Astrocyte (in vitro differentiated cells and primary cell): ENCODE measurements around the gene METTL23. TPM values are rescaled to one million over a fixed set of nuclear protein-coding genes. Genes with fewer than 3 reads are reported as not detected.
A peak's percentile ranks its signal among the peaks of the same experiment; 100 is the strongest.
"Not testable (repeated sequence)": the region's sequence is repeated elsewhere in the genome, so short reads cannot be mapped to it uniquely, and the experiment has no call there.

Experiments
- DNase-seq: peaks from one replicate; pipeline ENCODE4 v3.0.0-alpha.2; 2010; ENCODE audit warnings: low read depth
- FAIRE-seq: peaks from 2 replicates; lab custom pipeline; 2011; peaks lifted over from hg19 to GRCh38; lab: Jason Lieb, UNC
- H2AFZ ChIP-seq: 2 replicates; pipeline ENCODE4 v1.6.0; 2012; ENCODE audit warnings: low read depth, low read length, inconsistent platforms
- H3K27ac ChIP-seq: 2 replicates; pipeline ENCODE4 v1.5.1; 2011; ENCODE audit warnings: low read depth, low read length, inconsistent platforms
- H3K27me3 ChIP-seq: 2 replicates; pipeline ENCODE4 v1.6.0; 2011; ENCODE audit warnings: low read length, inconsistent platforms; ENCODE audit not compliant: insufficient read depth
- H3K36me3 ChIP-seq: 2 replicates; pipeline ENCODE4 v1.5.1; 2011; ENCODE audit warnings: low read length, inconsistent platforms; ENCODE audit not compliant: insufficient read depth
- H3K4me1 ChIP-seq: 2 replicates; pipeline ENCODE4 v1.5.1; 2011; ENCODE audit warnings: low read length, inconsistent platforms; ENCODE audit not compliant: insufficient read depth
- H3K4me2 ChIP-seq: 2 replicates; pipeline ENCODE4 v1.6.0; 2012; ENCODE audit warnings: low read length, inconsistent platforms
- H3K4me3 ChIP-seq: 2 replicates; pipeline ENCODE4 v1.5.1; 2011; ENCODE audit warnings: low read depth, mild to moderate bottlenecking, low read length, inconsistent platforms; ENCODE audit not compliant: insufficient read depth
- H3K79me2 ChIP-seq: 2 replicates; pipeline ENCODE4 v1.6.0; 2012; ENCODE audit warnings: mild to moderate bottlenecking, low read length, inconsistent platforms; ENCODE audit not compliant: insufficient read depth
- H3K9ac ChIP-seq: 2 replicates; pipeline ENCODE4 v1.6.0; 2012; ENCODE audit warnings: mild to moderate bottlenecking, low read length, inconsistent platforms
- H3K9me3 ChIP-seq: 2 replicates; pipeline ENCODE4 v1.5.1; 2012; ENCODE audit warnings: low read depth, mild to moderate bottlenecking, low read length, inconsistent platforms; ENCODE audit not compliant: insufficient read depth
- H4K20me1 ChIP-seq: 2 replicates; pipeline ENCODE4 v1.6.0; 2012; ENCODE audit warnings: low read length, inconsistent platforms; ENCODE audit not compliant: insufficient read depth
- H3K27ac Mint-ChIP-seq: one replicate; pipeline ENCODE4 v1.8.0; 2021; ENCODE audit warnings: mild to moderate bottlenecking, mixed read lengths; ENCODE audit not compliant: unreplicated experiment
- H3K27me3 Mint-ChIP-seq: one replicate; pipeline ENCODE4 v1.8.0; 2021; ENCODE audit warnings: low read depth, mixed read lengths; ENCODE audit not compliant: unreplicated experiment
- H3K36me3 Mint-ChIP-seq: one replicate; pipeline ENCODE4 v1.8.0; 2021; ENCODE audit warnings: low read depth, mixed read lengths; ENCODE audit not compliant: unreplicated experiment
- H3K4me1 Mint-ChIP-seq: one replicate; pipeline ENCODE4 v1.8.0; 2021; ENCODE audit warnings: low read depth, mixed read lengths; ENCODE audit not compliant: unreplicated experiment
- H3K4me3 Mint-ChIP-seq: one replicate; pipeline ENCODE4 v1.8.0; 2021; ENCODE audit warnings: mild to moderate bottlenecking, moderate library complexity, mixed read lengths; ENCODE audit not compliant: unreplicated experiment
- H3K9me3 Mint-ChIP-seq: one replicate; pipeline ENCODE4 v1.8.0; 2021; ENCODE audit warnings: mild to moderate bottlenecking, mixed read lengths; ENCODE audit not compliant: unreplicated experiment
- EZH2 ChIP-seq: IDR thresholded peaks from 2 replicates; pipeline ENCODE4 v1.6.1; 2012; ENCODE audit warnings: mild to moderate bottlenecking, low read length, inconsistent platforms; ENCODE audit not compliant: insufficient read depth
- total RNA-seq: library from RNA; stranded (reverse); gene quantifications from 2 replicates; pipeline ENCODE4 v1.2.1, GENCODE V29; 2021
- TF ChIP-seq, protein P1 (sequence below): IDR thresholded peaks from 2 replicates; pipeline ENCODE4 v1.5.1; 2011; ENCODE audit warnings: low read depth, mild to moderate bottlenecking, inconsistent platforms, low read length, moderate library complexity; ENCODE audit not compliant: insufficient read depth

The METTL23 gene
- total RNA-seq, 1 donor from 2014 or later: 24.3 TPM

DNA sequence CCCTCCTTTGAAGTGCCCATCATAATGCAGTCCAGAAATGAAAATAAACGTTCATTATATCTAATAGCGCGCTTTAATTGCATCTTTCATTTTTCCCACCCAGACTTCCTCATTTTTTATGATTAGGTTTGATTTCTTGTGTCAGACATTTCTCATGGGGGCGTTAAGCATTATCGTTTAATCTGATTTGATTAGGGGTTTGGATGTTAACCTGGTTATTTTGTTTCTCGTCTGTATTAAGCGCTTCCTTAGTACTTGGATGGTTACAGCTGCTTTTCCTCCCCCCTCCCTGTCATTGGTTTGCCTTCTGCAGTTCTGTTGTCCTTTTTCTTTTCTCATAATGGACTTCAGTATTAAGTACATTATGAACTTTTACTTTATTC, 11.8 kb downstream of the METTL23 start:
- H3K36me3 Mint-ChIP-seq: peaks cover 12% of the 10 kb centered on the region
- peak overlapping the region; percentile 93 for H3K4me3 Mint-ChIP-seq
- peaks cover 24% of the 10 kb centered on the region for H3K4me1 ChIP-seq
- H3K4me1 Mint-ChIP-seq: peaks cover 14% of the 10 kb centered on the region
- H3K9me3 Mint-ChIP-seq: no peaks in the 10 kb centered on the region
- H3K27me3 Mint-ChIP-seq: no peaks in the 10 kb centered on the region
- H3K9me3 ChIP-seq: no peaks in the 10 kb centered on the region
- TF ChIP-seq EZH2: no peak
- TF ChIP-seq, protein P1, sequence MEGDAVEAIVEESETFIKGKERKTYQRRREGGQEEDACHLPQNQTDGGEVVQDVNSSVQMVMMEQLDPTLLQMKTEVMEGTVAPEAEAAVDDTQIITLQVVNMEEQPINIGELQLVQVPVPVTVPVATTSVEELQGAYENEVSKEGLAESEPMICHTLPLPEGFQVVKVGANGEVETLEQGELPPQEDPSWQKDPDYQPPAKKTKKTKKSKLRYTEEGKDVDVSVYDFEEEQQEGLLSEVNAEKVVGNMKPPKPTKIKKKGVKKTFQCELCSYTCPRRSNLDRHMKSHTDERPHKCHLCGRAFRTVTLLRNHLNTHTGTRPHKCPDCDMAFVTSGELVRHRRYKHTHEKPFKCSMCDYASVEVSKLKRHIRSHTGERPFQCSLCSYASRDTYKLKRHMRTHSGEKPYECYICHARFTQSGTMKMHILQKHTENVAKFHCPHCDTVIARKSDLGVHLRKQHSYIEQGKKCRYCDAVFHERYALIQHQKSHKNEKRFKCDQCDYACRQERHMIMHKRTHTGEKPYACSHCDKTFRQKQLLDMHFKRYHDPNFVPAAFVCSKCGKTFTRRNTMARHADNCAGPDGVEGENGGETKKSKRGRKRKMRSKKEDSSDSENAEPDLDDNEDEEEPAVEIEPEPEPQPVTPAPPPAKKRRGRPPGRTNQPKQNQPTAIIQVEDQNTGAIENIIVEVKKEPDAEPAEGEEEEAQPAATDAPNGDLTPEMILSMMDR: no peak
- H3K27ac Mint-ChIP-seq: peak overlapping the region; percentile 43
- DNase-seq (no peak), FAIRE-seq (no peak)
- H3K4me3 ChIP-seq: peak overlapping the region; percentile 78
- H3K27ac ChIP-seq: peak overlapping the region; percentile 98
- peak overlapping the region; percentile 90 for H3K4me2 ChIP-seq
- H2AFZ ChIP-seq: peak overlapping the region; percentile 38
- H4K20me1 ChIP-seq: peaks cover 28% of the 10 kb centered on the region
- H3K79me2 ChIP-seq: peaks cover 58% of the 10 kb centered on the region
- peaks cover 26% of the 10 kb centered on the region for H3K36me3 ChIP-seq
- H3K27me3 ChIP-seq: no peaks in the 10 kb centered on the region
- H3K9ac ChIP-seq: peak overlapping the region; percentile 94

DNA sequence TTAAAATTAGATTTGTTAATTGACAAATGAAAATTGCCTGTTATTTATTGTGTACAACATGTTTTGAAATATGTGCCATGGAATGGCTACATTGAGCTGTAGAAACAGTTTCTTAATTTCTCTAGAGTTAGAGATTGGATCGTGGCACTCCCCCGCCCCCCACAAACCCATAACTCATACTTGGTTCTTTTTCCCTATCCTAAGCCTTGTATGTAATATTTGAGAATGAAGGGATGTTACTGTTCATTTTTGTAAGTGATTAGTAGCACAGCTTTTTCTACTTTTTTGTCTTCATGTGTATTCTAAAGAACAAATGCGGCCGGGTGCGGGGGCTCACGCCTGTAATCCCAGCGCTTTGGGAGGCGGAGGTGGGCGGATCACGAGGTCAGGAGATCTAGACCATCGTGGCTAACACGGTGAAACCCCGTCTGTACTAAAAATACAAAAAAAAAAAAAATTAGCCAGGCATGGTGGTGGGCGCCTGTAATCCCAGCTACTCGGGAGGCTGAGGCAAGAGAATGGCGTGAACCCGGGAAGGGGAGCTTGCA, 13.0 kb downstream of the METTL23 start:
- Histone ChIP-seq H3K4me2 (peak overlapping the region; percentile 90), H3K79me2 (peaks cover 47% of the 10 kb centered on the region), H3K4me1 (peaks cover 13% of the 10 kb centered on the region), H3K36me3 (peaks cover 21% of the 10 kb centered on the region), H4K20me1 (peaks cover 17% of the 10 kb centered on the region)
- not testable (repeated sequence) for H3K9me3 Mint-ChIP-seq, H3K9me3 ChIP-seq, H3K9ac ChIP-seq, H3K27me3 Mint-ChIP-seq, H3K27ac Mint-ChIP-seq, H3K27me3 ChIP-seq, H3K27ac ChIP-seq, FAIRE-seq, H3K4me3 ChIP-seq, H3K4me3 Mint-ChIP-seq, H3K4me1 Mint-ChIP-seq, DNase-seq, H2AFZ ChIP-seq
- H3K36me3 Mint-ChIP-seq: peaks cover 16% of the 10 kb centered on the region

DNA sequence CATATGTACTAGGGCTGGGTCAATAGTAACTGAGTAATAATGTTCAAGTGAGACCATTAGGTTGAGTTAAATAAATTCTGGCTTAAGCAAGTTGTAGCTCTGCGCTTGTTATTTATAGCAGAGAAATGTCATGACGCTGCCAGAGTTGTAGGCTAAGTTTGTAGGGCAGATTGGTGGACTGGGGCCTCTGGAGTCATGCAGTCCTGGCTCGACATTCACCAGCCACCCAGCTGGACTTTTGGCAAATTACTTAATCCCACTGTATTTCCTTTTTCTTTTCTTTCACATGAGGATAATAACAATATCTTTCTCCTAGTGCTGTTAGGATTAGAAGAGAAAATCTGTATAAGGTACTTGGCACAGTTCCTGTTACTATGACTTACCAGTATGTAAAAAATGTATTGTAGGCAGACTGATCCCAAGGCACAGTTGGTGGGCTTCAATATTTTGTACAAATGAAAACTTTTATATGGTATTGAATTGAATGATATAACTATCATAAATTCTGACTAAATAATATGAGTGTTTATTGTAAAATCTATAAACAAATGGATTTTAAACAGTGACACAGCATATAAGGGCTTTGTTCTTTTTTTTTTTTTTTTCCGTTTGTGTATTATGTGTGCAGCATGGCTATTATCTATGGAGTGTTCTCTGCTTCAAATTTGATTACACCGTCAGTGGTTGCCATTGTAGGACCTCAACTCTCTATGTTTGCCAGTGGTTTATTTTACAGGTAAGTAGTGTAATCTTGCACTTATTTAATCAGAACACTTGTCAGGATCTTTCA, 13.9 kb downstream of the METTL23 start:
- Histone ChIP-seq H3K9ac (no peak overlapping the region), H3K27me3 (no peaks in the 10 kb centered on the region), H4K20me1 (peaks cover 8% of the 10 kb centered on the region), H3K79me2 (peaks cover 38% of the 10 kb centered on the region), H3K4me2 (no peak overlapping the region), H3K36me3 (peaks cover 18% of the 10 kb centered on the region), H3K27ac (no peak overlapping the region), H3K4me3 (no peak overlapping the region), H2AFZ (no peak overlapping the region), H3K9me3 (no peaks in the 10 kb centered on the region), H3K4me1 (peaks cover 7% of the 10 kb centered on the region)
- FAIRE-seq (no peak), DNase-seq (no peak)
- Mint-ChIP-seq H3K36me3 (peaks cover 19% of the 10 kb centered on the region), H3K4me3 (peak overlapping the region; percentile 4), H3K27me3 (no peaks in the 10 kb centered on the region), H3K9me3 (no peaks in the 10 kb centered on the region), H3K27ac (no peak overlapping the region), H3K4me1 (peaks cover 5% of the 10 kb centered on the region)
- no peak for TF ChIP-seq EZH2
